Measurements from ENCODE around the gene HMMR. TPM values are rescaled to one million over a fixed set of nuclear protein-coding genes. Genes with fewer than 3 reads are reported as not detected.
"Not testable (repeated sequence)": the region's sequence is repeated elsewhere in the genome, so short reads cannot be mapped to it uniquely, and the experiment has no call there.

HMMR gene
- total RNA-seq, 1 donor from 2014 or later = 225 TPM

DNA sequence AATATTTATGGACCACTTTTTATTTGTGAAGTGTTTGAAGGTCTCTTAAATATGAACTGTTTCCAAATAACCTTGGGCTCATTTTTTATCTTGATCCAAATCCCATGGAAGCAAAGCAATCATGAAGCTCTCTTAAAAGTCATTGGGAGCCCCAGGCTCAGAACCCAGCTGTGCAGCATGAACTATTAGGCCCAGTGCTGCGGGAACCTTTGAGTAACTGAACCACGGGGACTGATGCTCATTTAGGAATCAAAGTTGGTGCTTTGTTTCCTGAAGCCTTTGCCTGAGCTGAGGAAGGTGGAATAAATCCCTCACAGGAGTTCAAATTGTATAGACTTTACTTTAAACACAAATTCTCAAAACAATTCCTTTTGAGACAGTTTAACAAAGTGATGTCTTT lies 72.8 kb downstream of the HMMR start:
- peaks cover 2% of the 10 kb centered on the region for H3K9me3 Mint-ChIP-seq
- Histone ChIP-seq H3K79me2 (ENCODE audit: low read depth) (no peaks in the 10 kb centered on the region), H3K9me3 (ENCODE audit: low read depth) (no peaks in the 10 kb centered on the region), H3K27ac (peak overlapping the region; percentile 47), H3K4me2 (peak overlapping the region; percentile 71), H3K9ac (no peak overlapping the region), H3K4me1 (peaks cover 22% of the 10 kb centered on the region), H4K20me1 (ENCODE audit: low read depth) (peaks cover 7% of the 10 kb centered on the region), H2AFZ (replicated peaks) (no peak overlapping the region), H3K27me3 (no peaks in the 10 kb centered on the region), H3K36me3 (no peaks in the 10 kb centered on the region), H3F3A (ENCODE audit: low read depth) (peaks cover 24% of the 10 kb centered on the region), H3K4me3 (peak overlapping the region; percentile 24)
- peak; percentile 57 for TF ChIP-seq EZH2phosphoT487 (IDR thresholded peaks at IDR 0.05)
- TF ChIP-seq EZH2 (IDR thresholded peaks at IDR 0.05) = no peak
- TF ChIP-seq, protein P1, sequence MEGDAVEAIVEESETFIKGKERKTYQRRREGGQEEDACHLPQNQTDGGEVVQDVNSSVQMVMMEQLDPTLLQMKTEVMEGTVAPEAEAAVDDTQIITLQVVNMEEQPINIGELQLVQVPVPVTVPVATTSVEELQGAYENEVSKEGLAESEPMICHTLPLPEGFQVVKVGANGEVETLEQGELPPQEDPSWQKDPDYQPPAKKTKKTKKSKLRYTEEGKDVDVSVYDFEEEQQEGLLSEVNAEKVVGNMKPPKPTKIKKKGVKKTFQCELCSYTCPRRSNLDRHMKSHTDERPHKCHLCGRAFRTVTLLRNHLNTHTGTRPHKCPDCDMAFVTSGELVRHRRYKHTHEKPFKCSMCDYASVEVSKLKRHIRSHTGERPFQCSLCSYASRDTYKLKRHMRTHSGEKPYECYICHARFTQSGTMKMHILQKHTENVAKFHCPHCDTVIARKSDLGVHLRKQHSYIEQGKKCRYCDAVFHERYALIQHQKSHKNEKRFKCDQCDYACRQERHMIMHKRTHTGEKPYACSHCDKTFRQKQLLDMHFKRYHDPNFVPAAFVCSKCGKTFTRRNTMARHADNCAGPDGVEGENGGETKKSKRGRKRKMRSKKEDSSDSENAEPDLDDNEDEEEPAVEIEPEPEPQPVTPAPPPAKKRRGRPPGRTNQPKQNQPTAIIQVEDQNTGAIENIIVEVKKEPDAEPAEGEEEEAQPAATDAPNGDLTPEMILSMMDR (IDR thresholded peaks at IDR 0.05) = no peak
- H3K4me3 Mint-ChIP-seq = peak overlapping the region; percentile 50
- peaks cover 2% of the 10 kb centered on the region for H3K27me3 Mint-ChIP-seq (ENCODE audit: insufficient read depth, low read depth)
- H3K27ac Mint-ChIP-seq = no peak overlapping the region
- DNase-seq (ENCODE audit: low spot score) = peak; percentile 70
- no peaks in the 10 kb centered on the region for H3K36me3 Mint-ChIP-seq
- peaks cover 18% of the 10 kb centered on the region for H3K4me1 Mint-ChIP-seq

DNA sequence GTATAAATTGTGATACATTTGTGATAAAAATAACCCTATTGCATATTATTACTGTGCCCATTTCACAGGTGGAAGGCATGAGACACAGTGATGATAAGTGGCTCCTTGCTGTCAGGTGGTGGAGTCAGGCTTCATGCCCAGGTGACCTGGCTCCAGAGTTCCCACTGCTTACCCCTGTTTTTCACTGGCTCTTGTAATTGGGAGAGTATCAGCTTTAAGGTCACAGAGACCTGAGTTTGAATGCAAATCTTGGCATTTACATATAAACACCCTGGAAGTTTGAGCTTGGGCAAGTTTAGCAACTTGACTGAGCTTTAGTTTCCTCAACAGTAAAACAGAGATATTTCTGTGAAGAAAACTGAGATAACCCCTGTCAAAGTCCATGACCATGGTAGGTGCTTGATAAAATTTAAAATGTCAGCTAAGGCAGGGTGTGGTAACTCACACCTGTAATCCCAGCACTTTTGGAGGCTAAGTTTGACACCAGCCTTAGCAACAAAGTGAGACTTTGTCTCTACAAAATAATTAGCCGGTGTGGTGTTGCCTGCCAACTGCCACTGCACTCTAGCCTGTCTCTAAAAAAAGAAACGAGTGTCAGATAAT lies 74.2 kb downstream of the HMMR start:
- Histone ChIP-seq H3K27ac (no peak overlapping the region), H3K27me3 (no peaks in the 10 kb centered on the region), H3K4me3 (peak overlapping the region; percentile 12), H4K20me1 (ENCODE audit: low read depth) (peaks cover 7% of the 10 kb centered on the region), H3K79me2 (ENCODE audit: low read depth) (no peaks in the 10 kb centered on the region), H3K4me1 (peaks cover 22% of the 10 kb centered on the region), H3K9me3 (ENCODE audit: low read depth) (no peaks in the 10 kb centered on the region), H3K9ac (no peak overlapping the region), H3K36me3 (no peaks in the 10 kb centered on the region), H3F3A (ENCODE audit: low read depth) (peaks cover 24% of the 10 kb centered on the region), H2AFZ (replicated peaks) (no peak overlapping the region), H3K4me2 (peak overlapping the region; percentile 71)
- Mint-ChIP-seq H3K9me3 (no peaks in the 10 kb centered on the region), H3K36me3 (no peaks in the 10 kb centered on the region), H3K27me3 (ENCODE audit: insufficient read depth, low read depth) (peaks cover 5% of the 10 kb centered on the region), H3K27ac (no peak overlapping the region), H3K4me1 (peaks cover 18% of the 10 kb centered on the region), H3K4me3 (no peak overlapping the region)
- TF ChIP-seq, protein P1 (IDR thresholded peaks at IDR 0.05) = no peak
- TF ChIP-seq EZH2 (IDR thresholded peaks at IDR 0.05) = no peak
- no peak for TF ChIP-seq EZH2phosphoT487 (IDR thresholded peaks at IDR 0.05)
- no peak for DNase-seq (ENCODE audit: low spot score)

DNA sequence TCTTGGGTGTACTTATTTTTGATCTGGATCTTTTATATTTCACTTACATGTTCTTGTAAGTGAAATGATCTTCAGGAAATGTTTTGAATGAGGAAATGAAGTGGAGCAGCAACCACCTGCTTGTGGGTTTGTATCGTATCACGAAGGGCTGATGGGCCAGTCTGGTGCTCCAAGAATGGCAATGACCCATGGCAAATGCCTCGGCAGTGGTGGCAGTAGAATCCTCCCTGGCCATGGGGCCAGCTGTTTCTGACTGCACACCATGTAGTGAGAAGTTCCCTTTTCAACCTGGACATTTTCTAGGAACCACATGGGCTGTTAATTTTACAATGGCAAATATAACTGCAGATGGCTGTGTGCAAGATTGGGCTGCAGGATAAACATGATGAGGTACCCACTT lies 74.9 kb downstream of the HMMR start:
- no peak overlapping the region for H2AFZ ChIP-seq (replicated peaks)
- H3K27ac ChIP-seq = no peak overlapping the region
- TF ChIP-seq, protein P1 (IDR thresholded peaks at IDR 0.05) = no peak
- no peak for TF ChIP-seq EZH2phosphoT487 (IDR thresholded peaks at IDR 0.05)
- no peak for TF ChIP-seq EZH2 (IDR thresholded peaks at IDR 0.05)
- no peaks in the 10 kb centered on the region for H3K36me3 ChIP-seq
- no peaks in the 10 kb centered on the region for H3K9me3 Mint-ChIP-seq
- H3K79me2 ChIP-seq (ENCODE audit: low read depth) = no peaks in the 10 kb centered on the region
- H3K4me3 Mint-ChIP-seq = no peak overlapping the region
- H3K4me2 ChIP-seq = no peak overlapping the region
- H3F3A ChIP-seq (ENCODE audit: low read depth) = peaks cover 24% of the 10 kb centered on the region
- no peaks in the 10 kb centered on the region for H3K36me3 Mint-ChIP-seq
- peaks cover 18% of the 10 kb centered on the region for H3K4me1 Mint-ChIP-seq
- no peaks in the 10 kb centered on the region for H3K9me3 ChIP-seq (ENCODE audit: low read depth)
- no peak overlapping the region for H3K4me3 ChIP-seq
- no peak overlapping the region for H3K9ac ChIP-seq
- H3K27ac Mint-ChIP-seq = no peak overlapping the region
- no peak for DNase-seq (ENCODE audit: low spot score)
- peaks cover 5% of the 10 kb centered on the region for H3K27me3 Mint-ChIP-seq (ENCODE audit: insufficient read depth, low read depth)
- no peaks in the 10 kb centered on the region for H3K27me3 ChIP-seq
- H4K20me1 ChIP-seq (ENCODE audit: low read depth) = peaks cover 7% of the 10 kb centered on the region
- peaks cover 22% of the 10 kb centered on the region for H3K4me1 ChIP-seq

DNA sequence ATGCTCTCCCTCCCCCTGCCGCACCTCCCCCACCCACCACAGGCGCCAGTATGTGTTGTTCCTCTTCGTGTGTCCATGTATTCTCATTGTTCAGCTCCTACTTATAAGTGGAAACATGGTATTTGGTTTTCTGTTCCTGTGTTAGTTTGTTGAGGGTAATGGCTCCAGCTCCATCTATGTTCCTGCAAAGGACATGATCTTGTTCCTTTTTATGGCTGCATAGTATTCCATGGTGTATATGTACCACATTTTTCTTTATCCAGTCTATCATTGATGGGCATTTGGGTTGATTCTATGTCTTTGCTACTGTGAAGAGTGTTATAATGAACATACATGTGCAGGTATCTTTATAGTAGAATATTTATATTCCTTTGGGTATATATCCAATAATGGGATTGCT lies 76.0 kb downstream of the HMMR start:
- H3K9me3 Mint-ChIP-seq; H2AFZ ChIP-seq (replicated peaks); H3K36me3 Mint-ChIP-seq; H3K4me3 ChIP-seq; H3K27ac Mint-ChIP-seq; DNase-seq (ENCODE audit: low spot score); H3K27ac ChIP-seq; H3K36me3 ChIP-seq; H3K27me3 Mint-ChIP-seq (ENCODE audit: insufficient read depth, low read depth); H3K4me3 Mint-ChIP-seq; H3K9ac ChIP-seq; H3K9me3 ChIP-seq (ENCODE audit: low read depth); H3K79me2 ChIP-seq (ENCODE audit: low read depth); H3K4me2 ChIP-seq; H4K20me1 ChIP-seq (ENCODE audit: low read depth); H3K27me3 ChIP-seq: not testable (repeated sequence)
- Histone ChIP-seq H3K4me1 (peaks cover 22% of the 10 kb centered on the region), H3F3A (ENCODE audit: low read depth) (peaks cover 24% of the 10 kb centered on the region)
- H3K4me1 Mint-ChIP-seq = peaks cover 18% of the 10 kb centered on the region

Data from neural progenitor cell (in vitro differentiated cells).